Upper lobe of left lung (tissue), 4 donors: ENCODE measurements around the gene HSPA8.

Experiments used
- EP300 ChIP-seq, 4 donors: sonication (generic); formaldehyde crosslinking; IDR thresholded peaks; one replicate each; pipeline ENCODE4 v1.5.1; 2017; ENCODE audit warnings: antibody characterized with exemption in 4 of 4, control low read depth in 2 of 4
- POLR2A ChIP-seq, 4 donors: fragments of 450-650 bp; IDR thresholded peaks; one replicate each; pipeline ENCODE4 v1.5.1; 2016 to 2017; ENCODE audit warnings: antibody characterized with exemption in 4 of 4, mild to moderate bottlenecking in 2 of 4
- TF ChIP-seq, protein P1 (sequence below), 6 experiments: fragments of 450-650 bp in 4 of 6; fragments of 200-600 bp in 2 of 6; sonication (generic) in 2 of 6; IDR thresholded peaks; one replicate each; pipeline ENCODE4 v1.5.1; 2016 to 2019; ENCODE audit warnings: antibody characterized with exemption in 6 of 6

DNA sequence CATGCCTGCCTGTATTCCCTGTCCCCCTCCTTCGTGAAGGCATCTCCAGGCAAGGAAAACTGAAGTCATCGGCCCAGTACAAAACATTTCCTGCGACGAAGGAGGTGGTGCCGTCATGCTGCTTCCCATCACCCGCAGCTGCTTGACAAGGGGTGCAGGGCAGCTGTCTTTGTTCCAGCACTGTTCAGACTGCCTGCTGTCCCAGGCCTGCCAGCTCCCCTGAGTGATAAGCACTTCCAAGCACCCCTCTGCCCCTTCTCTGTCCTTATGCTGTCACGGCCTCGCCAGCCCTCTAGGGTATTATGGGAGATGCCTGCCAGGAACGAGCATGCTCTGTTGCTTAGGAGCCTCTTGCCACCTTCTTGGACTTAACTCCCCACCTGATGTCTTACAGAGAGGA lies 43.2 kb downstream of the HSPA8 start:
- TF ChIP-seq, protein P1, sequence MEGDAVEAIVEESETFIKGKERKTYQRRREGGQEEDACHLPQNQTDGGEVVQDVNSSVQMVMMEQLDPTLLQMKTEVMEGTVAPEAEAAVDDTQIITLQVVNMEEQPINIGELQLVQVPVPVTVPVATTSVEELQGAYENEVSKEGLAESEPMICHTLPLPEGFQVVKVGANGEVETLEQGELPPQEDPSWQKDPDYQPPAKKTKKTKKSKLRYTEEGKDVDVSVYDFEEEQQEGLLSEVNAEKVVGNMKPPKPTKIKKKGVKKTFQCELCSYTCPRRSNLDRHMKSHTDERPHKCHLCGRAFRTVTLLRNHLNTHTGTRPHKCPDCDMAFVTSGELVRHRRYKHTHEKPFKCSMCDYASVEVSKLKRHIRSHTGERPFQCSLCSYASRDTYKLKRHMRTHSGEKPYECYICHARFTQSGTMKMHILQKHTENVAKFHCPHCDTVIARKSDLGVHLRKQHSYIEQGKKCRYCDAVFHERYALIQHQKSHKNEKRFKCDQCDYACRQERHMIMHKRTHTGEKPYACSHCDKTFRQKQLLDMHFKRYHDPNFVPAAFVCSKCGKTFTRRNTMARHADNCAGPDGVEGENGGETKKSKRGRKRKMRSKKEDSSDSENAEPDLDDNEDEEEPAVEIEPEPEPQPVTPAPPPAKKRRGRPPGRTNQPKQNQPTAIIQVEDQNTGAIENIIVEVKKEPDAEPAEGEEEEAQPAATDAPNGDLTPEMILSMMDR (IDR thresholded peaks at IDR 0.05), result no peak
- TF ChIP-seq POLR2A (IDR thresholded peaks at IDR 0.05), result no peak
- no peak for TF ChIP-seq EP300 (IDR thresholded peaks at IDR 0.05)
